HG03558 (cell line): ENCODE results near the gene ICA1.

ENCODE experiments used
- ATAC-seq: cut with Tn5 transposase; IDR thresholded peaks from one replicate; pipeline ENCODE4 v1.9.1; 2021; ENCODE audit warnings: moderate number of reproducible peaks; ENCODE audit not compliant: unreplicated experiment; ENCODE audit errors: extremely low read depth

Gene ICA1

GRCh38 chr7:8205031-8205387, 57.0 kb downstream of the ICA1 start:
- no peak for ATAC-seq

GRCh38 chr7:8204339-8205030, 57.5 kb downstream of the ICA1 start:
- ATAC-seq = no peak

GRCh38 chr7:8201846-8202441, 60.0 kb downstream of the ICA1 start:
- ATAC-seq = no peak

- ATAC-seq = no peak
These were observed 61.2 kb downstream of the ICA1 start for GRCh38 chr7:8200717-8201116.

- no peak for ATAC-seq
These were observed 61.7 kb downstream of the ICA1 start for GRCh38 chr7:8200316-8200715.

GRCh38 chr7:8197994-8198698, 63.8 kb downstream of the ICA1 start:
- no peak for ATAC-seq

GRCh38 chr7:8192897-8193296, 69.1 kb downstream of the ICA1 start:
- no peak for ATAC-seq

- no peak for ATAC-seq
These were observed 71.7 kb downstream of the ICA1 start for GRCh38 chr7:8190119-8190895.

GRCh38 chr7:8189625-8190024, 72.3 kb downstream of the ICA1 start:
- ATAC-seq = no peak

GRCh38 chr7:8185926-8186683, 75.9 kb downstream of the ICA1 start:
- no peak for ATAC-seq

- no peak for ATAC-seq
These were observed 77.7 kb downstream of the ICA1 start for GRCh38 chr7:8184221-8184620.

- no peak for ATAC-seq
These were observed 82.5 kb downstream of the ICA1 start for GRCh38 chr7:8179486-8179885.

- ATAC-seq = no peak
These were observed 83.6 kb downstream of the ICA1 start for GRCh38 chr7:8178353-8178752.

GRCh38 chr7:8177109-8177933, 84.6 kb downstream of the ICA1 start:
- ATAC-seq = peak; percentile 27

GRCh38 chr7:8176370-8177081, 85.4 kb downstream of the ICA1 start:
- ATAC-seq = peak; percentile 58

- no peak for ATAC-seq
These were observed 86.0 kb downstream of the ICA1 start for GRCh38 chr7:8175929-8176369.

- no peak for ATAC-seq
These were observed 89.3 kb downstream of the ICA1 start for GRCh38 chr7:8172372-8173354.

- no peak for ATAC-seq
These were observed 92.8 kb downstream of the ICA1 start for GRCh38 chr7:8169171-8169570.
